Neural cell (in vitro differentiated cells): ENCODE measurements around the gene E2F4. TPM values are rescaled to one million over a fixed set of nuclear protein-coding genes. Genes with fewer than 3 reads are reported as not detected.

Experiments
- H2AFZ ChIP-seq: fragments of 200-600, 300-800 bp; sonication (generic), shearing (Covaris generic); 2 replicates; pipeline ENCODE4 v1.6.0; 2014; ENCODE audit warnings: low read depth, mild to moderate bottlenecking, antibody characterized with exemption, low read length, moderate library complexity
- H3F3A ChIP-seq: fragments of 200-600 bp; shearing (Covaris generic); 2 replicates; pipeline ENCODE4 v1.6.1; 2016; ENCODE audit warnings: mild to moderate bottlenecking, moderate library complexity, mixed read lengths, antibody characterized with exemption, low read length; ENCODE audit not compliant: insufficient read depth, poor library complexity, severe bottlenecking
- H3K27ac ChIP-seq: fragments of 200-600, 300-800 bp; sonication (generic), shearing (Covaris generic); 2 replicates; pipeline ENCODE4 v1.5.1; 2014; ENCODE audit warnings: mild to moderate bottlenecking, low read length, moderate library complexity
- H3K27me3 ChIP-seq: fragments of 300-800, 200-600 bp; sonication (generic), shearing (Covaris generic); 2 replicates; pipeline ENCODE4 v1.6.0; 2014; ENCODE audit warnings: mild to moderate bottlenecking, low read depth, low read length, moderate library complexity; ENCODE audit not compliant: insufficient read depth
- H3K36me3 ChIP-seq: fragments of 300-800, 200-600 bp; sonication (generic), shearing (Covaris generic); 2 replicates; pipeline ENCODE4 v1.5.1; 2014; ENCODE audit warnings: mild to moderate bottlenecking, antibody characterized with exemption, low read length, moderate library complexity; ENCODE audit not compliant: insufficient read depth
- H3K4me2 ChIP-seq: fragments of 300-800, 200-600 bp; sonication (generic), shearing (Covaris generic); 2 replicates; pipeline ENCODE4 v1.6.0; 2014; ENCODE audit warnings: mild to moderate bottlenecking, low read length
- H3K4me3 ChIP-seq: fragments of 300-800, 200-600 bp; sonication (generic), shearing (Covaris generic); 2 replicates; pipeline ENCODE4 v1.5.1; 2014; ENCODE audit warnings: mild to moderate bottlenecking, low read length, moderate library complexity
- H3K79me2 ChIP-seq: fragments of 200-600 bp; shearing (Covaris generic); replicated peaks from 2 replicates; pipeline ENCODE4 v1.6.0; 2014; ENCODE audit warnings: mild to moderate bottlenecking, low read length, moderate library complexity; ENCODE audit not compliant: insufficient read depth
- H3K9ac ChIP-seq: fragments of 300-800, 200-600 bp; sonication (generic), shearing (Covaris generic); 2 replicates; pipeline ENCODE4 v1.6.1; 2016; ENCODE audit warnings: mild to moderate bottlenecking, low read length, mixed read lengths
- H3K9me2 ChIP-seq: fragments of 200-600 bp; shearing (Covaris generic); 2 replicates; pipeline ENCODE4 v1.6.1; 2016; ENCODE audit warnings: mild to moderate bottlenecking, low read length, mixed read lengths; ENCODE audit not compliant: insufficient read depth
- H3K9me3 ChIP-seq: fragments of 200-600, 300-800 bp; sonication (generic), shearing (Covaris generic); 2 replicates; pipeline ENCODE4 v1.6.1; 2016; ENCODE audit warnings: mild to moderate bottlenecking, mixed run types, low read length, moderate library complexity, mixed read lengths
- H4K20me1 ChIP-seq: fragments of 200-600 bp; shearing (Covaris generic); 2 replicates; pipeline ENCODE4 v1.6.1; 2016; ENCODE audit warnings: mild to moderate bottlenecking, mixed run types; ENCODE audit not compliant: insufficient read depth
- CTCF ChIP-seq: fragments of 450-650 bp; IDR thresholded peaks from 2 replicates; pipeline ENCODE4 v1.5.1; 2014; ENCODE audit warnings: antibody characterized with exemption, mild to moderate bottlenecking, moderate library complexity; ENCODE audit not compliant: poor library complexity, severe bottlenecking
- EP300 ChIP-seq: fragments of 450-650 bp; conservative IDR thresholded peaks from 2 replicates; pipeline ENCODE4 v1.6.1; 2014; ENCODE audit warnings: antibody characterized with exemption, mild to moderate bottlenecking, moderate library complexity; ENCODE audit not compliant: poor library complexity, severe bottlenecking
- EZH2 ChIP-seq: fragments of 200-600, 300-800 bp; shearing (Covaris generic), sonication (generic); IDR thresholded peaks from 2 replicates; pipeline ENCODE4 v1.6.1; 2014; ENCODE audit warnings: antibody characterized with exemption, low read length, borderline replicate concordance, mild to moderate bottlenecking; ENCODE audit not compliant: insufficient read depth, poor library complexity, severe bottlenecking
- MXI1 ChIP-seq: fragments of 450-650 bp; conservative IDR thresholded peaks from 2 replicates; pipeline ENCODE4 v1.6.1; 2014; ENCODE audit warnings: antibody characterized with exemption, mild to moderate bottlenecking; ENCODE audit not compliant: poor library complexity, severe bottlenecking
- POLR2AphosphoS5 ChIP-seq: IDR thresholded peaks from 2 replicates; pipeline ENCODE4 v1.6.1; 2012
- RAD21 ChIP-seq: fragments of 450-650 bp; conservative IDR thresholded peaks from 2 replicates; pipeline ENCODE4 v1.6.1; 2014; ENCODE audit warnings: antibody characterized with exemption, mild to moderate bottlenecking, moderate library complexity
- REST ChIP-seq: IDR thresholded peaks from 2 replicates; pipeline ENCODE4 v1.6.1; 2012; ENCODE audit warnings: borderline replicate concordance
- SMC3 ChIP-seq: fragments of 450-650 bp; conservative IDR thresholded peaks from 2 replicates; pipeline ENCODE4 v1.6.1; 2014; ENCODE audit warnings: antibody characterized with exemption, mild to moderate bottlenecking, moderate library complexity; ENCODE audit not compliant: poor library complexity
- TAF1 ChIP-seq: IDR thresholded peaks from 2 replicates; pipeline ENCODE4 v1.6.1; 2012; ENCODE audit warnings: low read depth
- polyA plus RNA-seq: library from polyadenylated mRNA; depleted of rRNA; stranded (reverse); fragments of >200 nt; gene quantifications from 2 replicates; pipeline ENCODE4 v1.2.3, GENCODE V29; 2014

Gene E2F4
- polyA plus RNA-seq, 1 donor from 2014 or later, result 112 TPM

- Histone ChIP-seq H2AFZ (no peak overlapping the region), H3K27ac (no peak overlapping the region), H3F3A (no peaks in the 10 kb centered on the region), H3K36me3 (no peaks in the 10 kb centered on the region), H3K27me3 (peaks cover 100% of the 10 kb centered on the region), H3K9me3 (no peaks in the 10 kb centered on the region), H3K79me2 (no peaks in the 10 kb centered on the region), H4K20me1 (no peaks in the 10 kb centered on the region), H3K4me2 (no peak overlapping the region), H3K9ac (peak overlapping the region; percentile 41), H3K4me3 (peak overlapping the region; percentile 70), H3K9me2 (no peaks in the 10 kb centered on the region)
- TF ChIP-seq REST (no peak), POLR2AphosphoS5 (no peak), MXI1 (no peak), CTCF (no peak), EZH2 (no peak), EP300 (no peak), SMC3 (no peak), TAF1 (no peak), RAD21 (no peak)
Measured at GRCh38 chr16:67154578-67155294, 37.2 kb upstream of the E2F4 start.

GRCh38 chr16:67155295-67156142, 36.4 kb upstream of the E2F4 start:
- H3K36me3 ChIP-seq, result no peaks in the 10 kb centered on the region
- H4K20me1 ChIP-seq, result no peaks in the 10 kb centered on the region
- TF ChIP-seq RAD21 (peak; percentile 92), EZH2 (no peak), CTCF (peak; percentile 99), EP300 (no peak), TAF1 (no peak), REST (no peak), POLR2AphosphoS5 (peak; percentile 11), SMC3 (peak; percentile 94), MXI1 (peak; percentile 55)
- H3K9me2 ChIP-seq, result no peaks in the 10 kb centered on the region
- no peak overlapping the region for H2AFZ ChIP-seq
- no peaks in the 10 kb centered on the region for H3K9me3 ChIP-seq
- peak overlapping the region; percentile 41 for H3K9ac ChIP-seq
- H3K79me2 ChIP-seq, result no peaks in the 10 kb centered on the region
- H3K4me3 ChIP-seq, result peak overlapping the region; percentile 70
- H3K27ac ChIP-seq, result no peak overlapping the region
- no peak overlapping the region for H3K4me2 ChIP-seq
- no peaks in the 10 kb centered on the region for H3F3A ChIP-seq
- H3K27me3 ChIP-seq, result peaks cover 100% of the 10 kb centered on the region
